22Rv1 (cell line): Measurements from ENCODE around the gene TSPO2.

ENCODE experiments used
- CTCF ChIP-seq: fragments of 450-650 bp; IDR thresholded peaks from 2 replicates; pipeline ENCODE4 v1.5.1; 2017; ENCODE audit warnings: mild to moderate bottlenecking
- ZFX ChIP-seq: fragments of 450-650 bp; IDR thresholded peaks from 2 replicates; pipeline ENCODE4 v1.6.1; 2017; ENCODE audit warnings: antibody characterized with exemption, borderline replicate concordance

GRCh38 chr6:41036186-41036585 is 6.1 kb upstream of the TSPO2 start:
- TF ChIP-seq CTCF (no peak), ZFX (no peak)
